Measurements from ENCODE around the gene NUDT16L1.

DNA sequence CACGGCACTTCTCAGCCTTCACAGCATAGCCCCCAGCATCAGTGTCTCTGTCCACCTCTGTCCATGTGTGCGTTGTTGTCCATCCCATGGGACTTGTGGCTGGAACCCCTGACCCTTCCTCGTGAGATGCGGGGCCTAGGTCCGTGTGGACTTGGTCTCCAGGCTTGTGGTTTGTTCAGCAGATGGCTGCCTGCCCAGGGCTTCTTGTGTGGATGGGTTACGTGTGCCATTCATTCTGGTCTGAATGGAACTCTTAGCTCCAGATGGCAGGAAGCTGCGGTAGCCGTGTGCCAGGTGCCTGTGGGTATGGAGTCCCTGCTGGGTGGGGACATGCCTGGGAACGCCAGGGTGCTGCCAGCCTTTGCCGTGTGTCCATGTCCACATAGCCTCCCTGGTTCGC is 31.7 kb upstream of the NUDT16L1 start:
- no peak for TF ChIP-seq POLR2A (IDR thresholded peaks at IDR 0.05)
- no peak for TF ChIP-seq CTCF (IDR thresholded peaks at IDR 0.05)

Data from testis (tissue), 2 donors.